Smooth muscle cell of trachea (primary cell): ENCODE measurements around the gene UBE2C. TPM values are rescaled to one million over a fixed set of nuclear protein-coding genes. Genes with fewer than 3 reads are reported as not detected.

Experiments used
- total RNA-seq: library from RNA; depleted of rRNA; stranded (reverse); fragments of >200 nt; gene quantifications from 2 replicates; pipeline ENCODE4 v1.2.1, GENCODE V29; 2014

The UBE2C gene
- 3.0 and 27.8 TPM in 2 replicates for total RNA-seq

GRCh38 chr20:45812157-45813005 is at the start of gene UBE2C:
Gene UBE2C, plus strand, starts transcription at chr20:45812644. Its CDS starts 52 bp downstream, at chr20:45812696.

GRCh38 chr20:45827030-45827652 is 14.7 kb downstream of the UBE2C start, which contains the start of gene TNNC2:
Gene TNNC2, minus strand, starts transcription at chr20:45827312. Its CDS starts 64 bp downstream, at chr20:45827248.

GRCh38 chr20:45833030-45833882 is 20.8 kb downstream of the UBE2C start, which contains the start of gene SNX21:
Gene SNX21, plus strand, starts transcription at chr20:45833799. Its CDS starts 121 bp downstream, at chr20:45833920.

GRCh38 chr20:45857114-45857881 is 44.9 kb downstream of the UBE2C start, which contains the start of the genes ACOT8 and ZSWIM3:
Gene ACOT8, minus strand, starts transcription at chr20:45857392. Its CDS starts 77 bp downstream, at chr20:45857315.
Gene ZSWIM3, plus strand, starts transcription at chr20:45857614. Its CDS starts 212 bp downstream, at chr20:45857826.

Other genes starting within 250 kb of the UBE2C start
- gene WFDC8, start 233.4 kb upstream of the UBE2C start, total RNA-seq, result not detected in 2 replicates
- gene WFDC10A, start 182.9 kb upstream of the UBE2C start, total RNA-seq, result not detected in 2 replicates
- not detected in 2 replicates for gene WFDC9, start 181.4 kb upstream of the UBE2C start, total RNA-seq
- not detected in 2 replicates for gene WFDC11, start 142.4 kb upstream of the UBE2C start, total RNA-seq
- gene WFDC13, start 110.6 kb upstream of the UBE2C start, total RNA-seq, result not detected in 2 replicates
- not detected in 2 replicates for gene WFDC10B, start 107.6 kb upstream of the UBE2C start, total RNA-seq
- not detected in 2 replicates for gene SPINT4, start 90.3 kb upstream of the UBE2C start, total RNA-seq
- 0.33 and 0.58 TPM in 2 replicates for gene WFDC3, start 20.8 kb upstream of the UBE2C start, total RNA-seq
- gene DNTTIP1, start 20.7 kb upstream of the UBE2C start, total RNA-seq, result 10.6 and 17.5 TPM in 2 replicates
- gene TNNC2, start 14.7 kb downstream of the UBE2C start, total RNA-seq, result 1.0 and 2.2 TPM in 2 replicates
- 153 and 201 TPM in 2 replicates for gene SNX21, start 21.2 kb downstream of the UBE2C start, total RNA-seq
- gene ACOT8, start 44.7 kb downstream of the UBE2C start, total RNA-seq, result 42.7 and 44.1 TPM in 2 replicates
- gene ZSWIM3, start 45.0 kb downstream of the UBE2C start, total RNA-seq, result 6.8 and 9.1 TPM in 2 replicates
- 3.9 and 7.3 TPM in 2 replicates for gene ZSWIM1, start 68.6 kb downstream of the UBE2C start, total RNA-seq
- 1.5 and 3.5 TPM in 2 replicates for gene SPATA25, start 75.0 kb downstream of the UBE2C start, total RNA-seq
- gene NEURL2, start 78.6 kb downstream of the UBE2C start, total RNA-seq, result 6.4 and 13.9 TPM in 2 replicates
- 114 and 252 TPM in 2 replicates for gene CTSA, start 78.7 kb downstream of the UBE2C start, total RNA-seq
- 39.0 and 162 TPM in 2 replicates for gene PLTP, start 99.5 kb downstream of the UBE2C start, total RNA-seq
- 10.3 and 16.3 TPM in 2 replicates for gene PCIF1, start 122.0 kb downstream of the UBE2C start, total RNA-seq
- gene ZNF335, start 159.6 kb downstream of the UBE2C start, total RNA-seq, result 15.3 and 16.2 TPM in 2 replicates
- gene MMP9, start 196.3 kb downstream of the UBE2C start, total RNA-seq, result not detected in 2 replicates
- 0.17 TPM in 1 of 2 replicates, not detected in the other for gene SLC12A5, start 216.6 kb downstream of the UBE2C start, total RNA-seq